CD14-positive monocyte (primary cell): ENCODE measurements around the gene STRA6. TPM values are rescaled to one million over a fixed set of nuclear protein-coding genes. Genes with fewer than 3 reads are reported as not detected.

ENCODE experiments used
- DNase-seq, 3 donors: peaks; one replicate each; pipeline ENCODE4 v3.0.0-alpha.2; 2011 to 2022
- H2AFZ ChIP-seq: 2 replicates; pipeline ENCODE4 v1.6.0; 2012; ENCODE audit warnings: mild to moderate bottlenecking, low read depth, low read length, inconsistent platforms; ENCODE audit not compliant: insufficient read depth, poor library complexity, severe bottlenecking
- H3K27ac ChIP-seq, 2 donors: 1 replicate in 1 of 2; 2 replicates in 1 of 2; pipeline ENCODE4 v1.5.1; 2012 to 2013; ENCODE audit warnings: low read length in 2 of 2, control low read depth in 1 of 2, inconsistent platforms in 1 of 2, low read depth in 1 of 2, mild to moderate bottlenecking in 1 of 2
- H3K27me3 ChIP-seq, 2 donors: one replicate each; pipeline versions ENCODE4 v1.6.0 to v1.6.1; 2011 to 2013; ENCODE audit warnings: low read length in 2 of 2; ENCODE audit not compliant: control insufficient read depth in 2 of 2, insufficient read depth in 2 of 2
- H3K36me3 ChIP-seq, 2 donors: replicated peaks in 1 of 2; 1 replicate in 1 of 2; 2 replicates in 1 of 2; pipeline versions ENCODE4 v1.5.1 to v1.6.1; 2012 to 2013; ENCODE audit warnings: low read length in 2 of 2, control low read depth in 1 of 2, inconsistent platforms in 1 of 2, mild to moderate bottlenecking in 1 of 2; ENCODE audit not compliant: insufficient read depth in 2 of 2, control insufficient read depth in 1 of 2
- H3K4me1 ChIP-seq, 2 donors: 1 replicate in 1 of 2; 2 replicates in 1 of 2; pipeline versions ENCODE4 v1.5.1 to v1.6.1; 2012 to 2013; ENCODE audit warnings: low read length in 2 of 2, control low read depth in 1 of 2, inconsistent platforms in 1 of 2, mild to moderate bottlenecking in 1 of 2, moderate library complexity in 1 of 2; ENCODE audit not compliant: insufficient read depth in 2 of 2, control insufficient read depth in 1 of 2
- H3K4me2 ChIP-seq: replicated peaks from 2 replicates; pipeline ENCODE3; 2012; ENCODE audit warnings: low read length, moderate library complexity, mild to moderate bottlenecking; ENCODE audit not compliant: poor library complexity, severe bottlenecking; ENCODE audit errors: extremely low read depth
- H3K4me3 ChIP-seq, 3 experiments: fragments of 200-600 bp in 1 of 3; sonication (generic) in 1 of 3; replicated peaks in 1 of 3; 1 replicate in 2 of 3; 2 replicates in 1 of 3; pipeline ENCODE4 v1.5.1; 2011 to 2013; ENCODE audit warnings: low read length in 3 of 3, mild to moderate bottlenecking in 3 of 3, control low read depth in 2 of 3, low read depth in 2 of 3, inconsistent platforms in 1 of 3, moderate library complexity in 1 of 3
- H3K79me2 ChIP-seq: 2 replicates; pipeline ENCODE4 v1.6.0; 2012; ENCODE audit warnings: mild to moderate bottlenecking, control low read depth, inconsistent platforms, low read length, moderate library complexity; ENCODE audit not compliant: insufficient read depth
- H3K9ac ChIP-seq: 2 replicates; pipeline ENCODE4 v1.6.0; 2017; ENCODE audit warnings: low read length, mild to moderate bottlenecking; ENCODE audit not compliant: insufficient read depth, poor library complexity, severe bottlenecking
- H3K9me3 ChIP-seq, 2 donors: replicated peaks in 1 of 2; 1 replicate in 1 of 2; 2 replicates in 1 of 2; pipeline versions ENCODE4 v1.5.1 to v1.6.1; 2012 to 2013; ENCODE audit warnings: low read length in 2 of 2, control low read depth in 1 of 2; ENCODE audit not compliant: control insufficient read depth in 1 of 2, insufficient read depth in 1 of 2
- H4K20me1 ChIP-seq: 2 replicates; pipeline ENCODE4 v1.6.0; 2012; ENCODE audit warnings: mild to moderate bottlenecking, low read length, control low read depth, moderate library complexity; ENCODE audit not compliant: insufficient read depth
- H3K27ac Mint-ChIP-seq, 7 donors: one replicate each; pipeline ENCODE4 v1.8.0; 2020; ENCODE audit warnings: mild to moderate bottlenecking in 7 of 7, mixed read lengths in 7 of 7, moderate library complexity in 6 of 7, inconsistent platforms in 2 of 7
- H3K27me3 Mint-ChIP-seq, 3 donors: one replicate each; pipeline ENCODE4 v1.8.0; 2021 to 2022; ENCODE audit warnings: low read depth in 3 of 3, mild to moderate bottlenecking in 3 of 3, mixed read lengths in 3 of 3, moderate library complexity in 3 of 3, inconsistent platforms in 1 of 3
- H3K36me3 Mint-ChIP-seq, 2 donors: one replicate each; pipeline ENCODE4 v1.8.0; 2020; ENCODE audit warnings: mixed read lengths in 2 of 2, inconsistent platforms in 1 of 2, mild to moderate bottlenecking in 1 of 2
- H3K4me1 Mint-ChIP-seq: one replicate; pipeline ENCODE4 v1.8.0; 2020; ENCODE audit warnings: mild to moderate bottlenecking, mixed read lengths
- H3K4me3 Mint-ChIP-seq, 2 donors: one replicate each; pipeline ENCODE4 v1.8.0; 2020; ENCODE audit warnings: mild to moderate bottlenecking in 2 of 2, mixed read lengths in 2 of 2, moderate library complexity in 1 of 2
- H3K9me3 Mint-ChIP-seq, 7 donors: one replicate each; pipeline ENCODE4 v1.8.0; 2020 to 2022; ENCODE audit warnings: mixed read lengths in 7 of 7, mild to moderate bottlenecking in 6 of 7, moderate library complexity in 6 of 7, inconsistent platforms in 2 of 7
- CTCF ChIP-seq: fragments of 200-600 bp; IDR thresholded peaks from one replicate; pipeline ENCODE4 v1.8.0; 2022; ENCODE audit warnings: antibody characterized with exemption, mild to moderate bottlenecking
- WGBS: methylation state at CpG from one replicate; pipeline ENCODE4 v1.1.5; 2013; ENCODE audit warnings: missing lambda C conversion rate; ENCODE audit not compliant: insufficient coverage; 5-methylcytosine and 5-hydroxymethylcytosine counted together
- intact Hi-C, 2 donors: fragments of 100-400 bp; cut with micrococcal nuclease; formaldehyde crosslinking; loops; one replicate each; pipeline versions ENCODE4 v1.15.0 to v1.15.1; 2023
- polyA plus RNA-seq, 3 donors: library from polyadenylated mRNA; depleted of rRNA in 1 of 3; unstranded in 2 of 3; stranded (reverse) in 1 of 3; fragments of 300-500 nt in 2 of 3; fragments of >200 nt in 1 of 3; fragmentation: Illumina TruSeq in 2 of 3; gene quantifications; 1 replicate in 2 of 3; 2 replicates in 1 of 3; pipeline ENCODE4 v1.2.3, GENCODE V29; 2012 to 2021

STRA6 gene
- polyA plus RNA-seq, 3 donors = not detected

DNA sequence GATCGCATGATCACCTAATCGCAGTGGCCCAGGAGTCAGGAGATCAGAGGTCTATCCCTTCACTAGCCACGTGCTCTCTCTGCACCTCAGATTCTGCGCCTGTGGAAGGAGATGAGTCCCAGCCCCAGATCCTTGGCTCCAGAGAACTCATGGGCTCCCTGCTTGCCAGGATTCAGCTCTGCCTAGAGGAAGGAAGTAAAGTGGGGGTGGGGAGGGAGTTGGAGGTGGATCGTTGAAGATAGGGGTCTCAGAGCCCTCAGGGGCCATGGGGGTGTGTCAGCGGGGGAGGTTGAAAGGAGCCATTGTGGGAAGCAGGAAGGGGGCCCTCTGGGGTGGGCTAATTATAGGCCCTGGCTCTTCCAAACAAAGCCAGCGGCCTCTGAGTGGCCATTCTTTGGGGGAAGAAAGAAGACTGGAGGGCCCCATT, 11.3 kb upstream of the STRA6 start:
- no peaks in the 10 kb centered on the region for H3K36me3 Mint-ChIP-seq
- no peaks in the 10 kb centered on the region for H3K27me3 ChIP-seq
- H3K4me3 Mint-ChIP-seq = no peak overlapping the region
- intact Hi-C loops = no loop called here
- no peak overlapping the region for H2AFZ ChIP-seq
- no peak overlapping the region for H3K9ac ChIP-seq
- H3K27me3 Mint-ChIP-seq = peaks cover 3 to 10% (median 7%) of the 10 kb centered on the region in 3 donors
- H4K20me1 ChIP-seq = no peaks in the 10 kb centered on the region
- H3K4me1 Mint-ChIP-seq = no peaks in the 10 kb centered on the region
- 100% methylated on average over 2 of the region's 7 CpGs for WGBS
- no peak overlapping the region for H3K4me3 ChIP-seq
- no peaks in the 10 kb centered on the region for H3K4me1 ChIP-seq
- H3K27ac Mint-ChIP-seq = no peak overlapping the region
- no peak for TF ChIP-seq CTCF
- no peak for DNase-seq
- H3K79me2 ChIP-seq = no peaks in the 10 kb centered on the region
- no peaks in the 10 kb centered on the region for H3K36me3 ChIP-seq
- no peaks in the 10 kb centered on the region for H3K9me3 Mint-ChIP-seq
- no peaks in the 10 kb centered on the region for H3K9me3 ChIP-seq
- H3K4me2 ChIP-seq = no peak overlapping the region
- H3K27ac ChIP-seq = no peak overlapping the region

DNA sequence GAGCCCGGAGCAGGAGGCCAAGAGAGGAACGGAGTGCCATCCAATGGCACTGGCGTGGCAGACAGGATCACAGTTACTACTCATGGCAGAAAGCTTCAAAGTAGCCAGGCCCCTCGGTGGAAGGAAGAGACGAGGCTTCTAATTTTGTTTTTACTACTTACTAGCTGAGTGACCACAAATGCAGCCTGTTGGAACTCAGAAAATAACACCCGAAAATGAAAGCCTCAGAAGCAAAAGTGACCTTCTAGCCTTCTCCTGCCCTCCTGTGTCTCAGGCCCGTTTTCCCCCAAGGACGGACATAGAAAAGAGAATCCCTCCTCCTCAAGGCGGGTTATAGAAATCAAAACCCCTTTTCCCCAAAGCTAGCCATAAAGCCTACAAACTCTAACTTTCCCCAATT, 9.9 kb upstream of the STRA6 start:
- no peak overlapping the region for H2AFZ ChIP-seq
- no peak for DNase-seq
- no peak overlapping the region for H3K4me3 Mint-ChIP-seq
- no peak overlapping the region for H3K4me2 ChIP-seq
- no peaks in the 10 kb centered on the region for H3K9me3 Mint-ChIP-seq
- H3K9me3 ChIP-seq = no peaks in the 10 kb centered on the region
- intact Hi-C loops = no loop called here
- H3K4me1 ChIP-seq = no peaks in the 10 kb centered on the region
- no peak overlapping the region for H3K27ac Mint-ChIP-seq
- H3K9ac ChIP-seq = no peak overlapping the region
- no peaks in the 10 kb centered on the region for H3K79me2 ChIP-seq
- no peaks in the 10 kb centered on the region for H3K36me3 Mint-ChIP-seq
- H3K27me3 ChIP-seq = no peaks in the 10 kb centered on the region
- H4K20me1 ChIP-seq = no peaks in the 10 kb centered on the region
- no peak overlapping the region for H3K27ac ChIP-seq
- H3K36me3 ChIP-seq = no peaks in the 10 kb centered on the region
- 93% methylated on average over 9 of the region's 9 CpGs for WGBS
- H3K27me3 Mint-ChIP-seq = peaks cover 2 to 14% (median 8%) of the 10 kb centered on the region in 3 donors
- H3K4me1 Mint-ChIP-seq = no peaks in the 10 kb centered on the region
- TF ChIP-seq CTCF = no peak
- H3K4me3 ChIP-seq = no peak overlapping the region
